GM12878 (cell line): ENCODE results near the gene PHOSPHO1. TPM values are rescaled to one million over a fixed set of nuclear protein-coding genes. Genes with fewer than 3 reads are reported as not detected.
A peak's percentile ranks its signal among the peaks of the same experiment; 100 is the strongest.

Source experiments
- CBFB ChIP-seq: IDR thresholded peaks from 2 replicates; pipeline ENCODE4 v1.6.1; 2016; ENCODE audit warnings: antibody characterized with exemption, low read depth
- CEBPB ChIP-seq, 2 experiments: fragments of 150-350 bp in 1 of 2; IDR thresholded peaks; 2 replicates each; pipeline ENCODE4 v1.6.1; 2012 to 2014; ENCODE audit warnings: low read depth in 2 of 2, low read length in 2 of 2, borderline replicate concordance in 1 of 2, inconsistent platforms in 1 of 2
- CHD1 ChIP-seq: IDR thresholded peaks from 2 replicates; pipeline ENCODE4 v1.6.1; 2012; ENCODE audit warnings: low read depth, low read length, improper control_type of control experiment
- CHD4 ChIP-seq: fragments of 200-600 bp; sonication (generic); IDR thresholded peaks from 2 replicates; pipeline ENCODE4 v1.6.1; 2016; ENCODE audit warnings: mild to moderate bottlenecking
- E2F4 ChIP-seq: IDR thresholded peaks from 2 replicates; pipeline ENCODE4 v1.6.1; 2012; ENCODE audit warnings: low read depth, low read length, improper control_type of control experiment
- KAT2A ChIP-seq: conservative IDR thresholded peaks from 2 replicates; pipeline ENCODE4 v1.6.1; 2011; ENCODE audit warnings: low read depth, low read length; ENCODE audit not compliant: control insufficient read depth
- MEF2A ChIP-seq: IDR thresholded peaks from 2 replicates; pipeline ENCODE4 v1.6.1; 2011; ENCODE audit warnings: low read depth, mild to moderate bottlenecking, low read length, moderate library complexity; ENCODE audit not compliant: insufficient read depth
- MEF2B ChIP-seq: fragments of 450-650 bp; IDR thresholded peaks from 2 replicates; pipeline ENCODE4 v1.6.1; 2018; ENCODE audit warnings: mild to moderate bottlenecking, moderate library complexity; ENCODE audit not compliant: partially characterized antibody, poor library complexity, severe bottlenecking
- POU2F2 ChIP-seq: IDR thresholded peaks from 3 replicates; pipeline ENCODE4 v1.6.1; 2011; ENCODE audit warnings: low read depth, mild to moderate bottlenecking, low read length, borderline replicate concordance
- RAD21 ChIP-seq: IDR thresholded peaks from 2 replicates; pipeline ENCODE4 v1.6.1; 2011; ENCODE audit warnings: mild to moderate bottlenecking, low read depth, low read length, moderate library complexity; ENCODE audit not compliant: insufficient read depth
- RB1 ChIP-seq: fragments of 450-650 bp; formaldehyde crosslinking; IDR thresholded peaks from 2 replicates; pipeline ENCODE4 v1.6.1; 2017; ENCODE audit warnings: mild to moderate bottlenecking, borderline replicate concordance
- RCOR1 ChIP-seq: conservative IDR thresholded peaks from 2 replicates; pipeline ENCODE4 v1.6.1; 2012; ENCODE audit warnings: low read depth, low read length, improper control_type of control experiment
- RUNX3 ChIP-seq: IDR thresholded peaks from 2 replicates; pipeline ENCODE4 v1.6.1; 2012; ENCODE audit warnings: low read length, inconsistent platforms
- SIX5 ChIP-seq: IDR thresholded peaks from 2 replicates; pipeline ENCODE4 v1.6.1; 2011; ENCODE audit warnings: mild to moderate bottlenecking, low read depth, low read length, moderate library complexity; ENCODE audit not compliant: severe bottlenecking
- SKIL ChIP-seq: fragments of 450-650 bp; IDR thresholded peaks from 2 replicates; pipeline ENCODE4 v1.6.1; 2017; ENCODE audit warnings: mild to moderate bottlenecking, low read depth, inconsistent platforms; ENCODE audit not compliant: poor library complexity, severe bottlenecking
- TCF3 ChIP-seq: IDR thresholded peaks from 2 replicates; pipeline ENCODE4 v1.6.1; 2012; ENCODE audit warnings: low read depth, mild to moderate bottlenecking, low read length, borderline replicate concordance; ENCODE audit not compliant: insufficient read depth
- USF2 ChIP-seq: IDR thresholded peaks from 2 replicates; pipeline ENCODE4 v1.6.1; 2011; ENCODE audit warnings: low read depth, low read length, improper control_type of control experiment, borderline replicate concordance
- ZNF687 ChIP-seq: fragments of 450-650 bp; IDR thresholded peaks from 2 replicates; pipeline ENCODE4 v1.6.1; 2017; ENCODE audit warnings: mild to moderate bottlenecking, moderate library complexity
- ZZZ3 ChIP-seq: IDR thresholded peaks from 2 replicates; pipeline ENCODE4 v1.6.1; 2011; ENCODE audit warnings: low read depth; ENCODE audit not compliant: control insufficient read depth, insufficient read length
- polyA plus RNA-seq, 11 experiments: library from polyadenylated mRNA; depleted of rRNA in 4 of 11; unstranded in 6 of 11; stranded (reverse) in 5 of 11; fragments of >200 nt; fragmentation: Nextera tagmentation in 4 of 11; fragmentation: Illumina TruSeq in 1 of 11; extraction: Ambion mirVana in 4 of 11; extraction: Trizol in 1 of 11; gene quantifications; 1 replicate in 1 of 11; 2 replicates in 10 of 11; pipeline versions ENCODE4 v1.2.1 to v1.2.3, GENCODE V29; 2011 to 2016; ENCODE audit warnings: inconsistent platforms in 2 of 11, missing spikeins in 2 of 11, low read depth in 1 of 11
- total RNA-seq, 4 experiments: library from RNA; depleted of rRNA in 3 of 4; stranded (reverse); fragments of >200 nt in 3 of 4; fragmentation: Illumina TruSeq in 1 of 4; extraction: Trizol in 1 of 4; gene quantifications; 2 replicates each; pipeline versions ENCODE4 v1.2.1 to v1.2.3, GENCODE V29; 2013 to 2021
- TF ChIP-seq, protein P1 (sequence below): fragments of 450-650 bp; IDR thresholded peaks from 2 replicates; pipeline ENCODE4 v1.6.1; 2014; ENCODE audit warnings: mild to moderate bottlenecking

PHOSPHO1 gene
- total and polyA plus RNA-seq, 10 of the 15 experiments (the other 5 are each of a cell fraction or from before 2014, with no cell fraction given), result 0.03 to 1.5 (median 0.16) TPM; not detected in 2

DNA sequence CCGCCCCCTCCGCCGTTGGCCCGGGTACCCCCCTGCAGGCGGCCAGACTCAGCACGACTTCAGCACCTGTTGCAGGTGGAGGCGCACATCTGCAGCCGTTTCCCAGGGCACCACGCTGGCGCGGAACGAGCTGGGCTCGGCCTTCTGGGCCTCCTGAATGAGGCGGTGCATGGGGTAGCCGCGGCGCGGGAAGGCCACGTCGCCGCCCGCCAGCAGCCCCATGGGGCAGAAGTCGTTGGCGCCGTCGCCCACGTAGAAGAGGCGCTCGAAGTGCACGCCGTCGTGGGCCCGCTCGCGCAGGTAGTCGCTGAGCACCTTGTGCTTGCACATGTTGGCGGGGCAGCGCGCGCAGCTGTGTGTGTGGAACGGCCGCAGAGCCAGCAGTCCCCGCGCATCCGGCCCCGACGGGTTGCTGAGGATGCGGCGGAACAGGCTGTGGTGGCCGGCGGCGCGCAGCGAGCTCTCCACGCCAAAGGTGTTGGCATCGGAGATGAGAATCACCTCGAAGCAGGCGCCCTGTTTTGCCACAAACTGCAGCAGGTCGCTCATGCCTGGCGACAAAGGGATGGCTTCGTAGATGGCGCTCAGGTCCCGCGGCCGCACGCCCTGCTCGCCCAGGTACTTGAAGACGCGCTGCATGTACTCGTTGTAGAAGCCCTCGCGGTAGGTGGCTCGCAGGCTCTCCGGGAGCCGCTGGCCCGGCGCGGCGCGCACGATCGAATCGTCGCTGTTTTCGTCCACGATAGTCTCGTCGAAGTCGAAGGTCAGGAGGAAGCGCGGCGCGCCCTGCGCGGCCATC, 6.2 kb downstream of the PHOSPHO1 start (continued):
- TF ChIP-seq SKIL (no peak), CHD4 (no peak), RB1 (no peak), ZNF687 (no peak), TCF3 (peak; percentile 28; the same call in 1 of the 2 replicates), RUNX3 (peak; percentile 4; the same call in 1 of the 2 replicates), MEF2B (no peak), CBFB (no peak), KAT2A (no peak), SIX5 (no peak), CHD1 (no peak), ZZZ3 (no peak), RAD21 (no peak), CEBPB (IDR thresholded peaks at IDR 0.05; ENCODE audit: borderline replicate concordance in 1 of 2, low read depth in 2 of 2, low read length in 2 of 2) (no peak), RCOR1 (no peak), E2F4 (no peak), POU2F2 (peak; percentile 18; the same call in 1 of the 3 replicates), USF2 (no peak), MEF2A (no peak)
- TF ChIP-seq, protein P1, sequence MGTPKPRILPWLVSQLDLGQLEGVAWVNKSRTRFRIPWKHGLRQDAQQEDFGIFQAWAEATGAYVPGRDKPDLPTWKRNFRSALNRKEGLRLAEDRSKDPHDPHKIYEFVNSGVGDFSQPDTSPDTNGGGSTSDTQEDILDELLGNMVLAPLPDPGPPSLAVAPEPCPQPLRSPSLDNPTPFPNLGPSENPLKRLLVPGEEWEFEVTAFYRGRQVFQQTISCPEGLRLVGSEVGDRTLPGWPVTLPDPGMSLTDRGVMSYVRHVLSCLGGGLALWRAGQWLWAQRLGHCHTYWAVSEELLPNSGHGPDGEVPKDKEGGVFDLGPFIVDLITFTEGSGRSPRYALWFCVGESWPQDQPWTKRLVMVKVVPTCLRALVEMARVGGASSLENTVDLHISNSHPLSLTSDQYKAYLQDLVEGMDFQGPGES, result no peak
